Stimulated activated CD8-positive, alpha-beta memory T cell treated with anti-CD3 and anti-CD28 coated beads, Interleukin-7, amount 100 ng/mL, for 1 hour (primary cell): Measurements from ENCODE around the gene STOML1.
A peak's percentile ranks its signal among the peaks of the same experiment; 100 is the strongest.
"Not testable (repeated sequence)": the region's sequence is repeated elsewhere in the genome, so short reads cannot be mapped to it uniquely, and the experiment has no call there.

Experiments used
- DNase-seq, 2 donors: peaks; one replicate each; pipeline ENCODE4 v3.0.0-alpha.2; 2020; ENCODE audit warnings: low read depth in 2 of 2

Gene STOML1

DNA sequence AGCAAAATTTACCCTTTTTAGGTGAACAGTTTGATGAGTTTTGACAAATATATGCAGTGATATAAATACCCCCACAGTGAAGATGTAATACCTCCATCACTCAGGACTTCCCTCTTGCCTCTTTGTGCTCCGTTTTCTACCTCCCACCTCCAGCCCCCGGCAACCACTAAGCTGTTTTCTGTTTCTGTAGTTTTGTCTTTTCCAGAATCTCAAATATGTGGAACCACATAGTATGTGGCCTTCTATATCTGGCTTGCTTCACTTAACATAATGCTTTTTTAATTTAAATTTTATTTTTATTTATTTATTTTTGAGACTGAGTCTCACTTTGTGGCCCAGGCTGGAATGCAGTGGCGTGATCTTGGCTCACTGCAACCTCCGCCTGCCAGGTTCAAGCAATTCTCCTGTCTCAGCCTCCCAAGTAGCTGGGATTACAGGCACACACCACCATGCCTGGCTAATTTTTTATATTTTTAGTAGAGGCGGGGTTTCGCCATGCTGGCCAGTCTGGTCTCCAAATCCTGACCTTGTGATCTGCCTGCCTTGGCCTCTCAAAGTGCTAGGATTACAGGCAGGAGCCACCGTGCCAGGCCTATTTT, 31.5 kb downstream of the STOML1 start:
- not testable (repeated sequence) for DNase-seq

- DNase-seq = no peak
Measured at GRCh38 chr15:73959801-73960200, 32.3 kb downstream of the STOML1 start.

- no peak for DNase-seq
Measured at GRCh38 chr15:73959012-73959581, 33.0 kb downstream of the STOML1 start.

GRCh38 chr15:73957785-73958184, 34.3 kb downstream of the STOML1 start:
- no peak for DNase-seq

GRCh38 chr15:73957276-73957675, 34.8 kb downstream of the STOML1 start:
- DNase-seq = no peak

DNA sequence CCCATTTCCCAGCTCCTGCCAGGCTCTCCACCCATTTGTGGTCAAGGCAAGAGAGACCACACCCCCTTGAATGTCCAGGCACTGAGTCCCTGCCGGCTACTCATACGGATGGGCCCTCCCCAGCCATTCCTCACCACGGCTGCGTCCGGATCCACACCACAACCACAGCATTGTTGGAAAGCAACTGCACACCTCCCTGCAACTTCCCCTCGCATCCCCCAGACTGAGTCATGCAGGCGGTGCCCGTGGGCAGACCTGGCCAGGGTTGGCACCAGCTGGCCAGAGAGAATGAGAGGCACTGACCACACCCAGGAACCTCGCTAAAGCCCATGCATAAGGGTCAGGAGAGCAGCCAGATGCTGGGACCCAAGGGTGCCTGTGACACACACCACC, 35.4 kb downstream of the STOML1 start:
- no peak for DNase-seq

- no peak for DNase-seq
Measured at GRCh38 chr15:73955861-73956742, 36.0 kb downstream of the STOML1 start.

- no peak for DNase-seq
Measured at GRCh38 chr15:73955326-73955725, 36.8 kb downstream of the STOML1 start.

DNA sequence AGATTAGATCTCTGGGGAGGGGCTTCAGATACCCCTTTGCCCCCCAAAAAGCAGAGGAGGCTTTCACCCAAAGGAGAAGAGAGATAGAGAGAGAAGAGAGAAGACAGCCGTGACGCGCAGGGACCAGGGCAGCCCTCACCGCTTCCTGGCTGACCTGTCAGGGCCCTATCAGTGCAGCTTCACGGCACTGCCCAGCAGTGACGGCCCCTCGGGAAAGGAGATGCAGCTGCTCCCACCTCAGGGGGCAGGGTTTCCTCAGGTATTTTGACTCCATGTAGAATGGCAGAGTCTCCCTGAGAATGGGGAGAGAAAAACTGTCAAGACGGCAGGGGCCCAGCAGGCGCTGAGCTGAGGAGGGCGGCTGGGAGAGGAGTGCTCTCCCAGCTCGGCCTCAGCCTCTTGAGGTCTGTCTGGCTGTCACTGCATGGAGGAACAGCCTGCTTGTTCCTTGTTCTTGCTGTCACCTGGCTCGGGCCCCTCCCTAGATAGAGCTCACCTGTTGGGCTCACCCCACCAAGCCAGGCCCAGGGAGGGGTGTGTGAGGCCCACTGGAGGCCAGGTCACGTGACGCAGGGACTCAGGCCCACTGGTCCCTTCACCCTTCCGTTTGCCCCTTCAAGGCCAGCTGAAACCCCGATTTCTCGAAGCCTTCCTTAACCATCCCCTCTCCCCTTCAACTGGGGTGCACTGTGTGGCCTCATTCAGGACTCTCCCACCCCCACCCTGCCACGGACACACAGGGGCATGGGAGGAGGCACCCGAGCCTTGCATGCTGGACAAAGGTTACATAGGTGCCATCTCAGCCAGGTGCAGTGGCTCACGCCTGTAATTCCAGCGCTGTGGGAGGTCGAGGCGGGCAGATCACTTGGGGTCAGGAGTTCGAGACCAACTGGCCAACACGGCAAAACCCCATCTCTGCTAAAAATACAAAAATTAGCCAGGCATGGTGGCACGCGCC, 37.6 kb downstream of the STOML1 start:
- no peak for DNase-seq

- no peak for DNase-seq
Measured at GRCh38 chr15:73952913-73953750, 39.0 kb downstream of the STOML1 start.

DNA sequence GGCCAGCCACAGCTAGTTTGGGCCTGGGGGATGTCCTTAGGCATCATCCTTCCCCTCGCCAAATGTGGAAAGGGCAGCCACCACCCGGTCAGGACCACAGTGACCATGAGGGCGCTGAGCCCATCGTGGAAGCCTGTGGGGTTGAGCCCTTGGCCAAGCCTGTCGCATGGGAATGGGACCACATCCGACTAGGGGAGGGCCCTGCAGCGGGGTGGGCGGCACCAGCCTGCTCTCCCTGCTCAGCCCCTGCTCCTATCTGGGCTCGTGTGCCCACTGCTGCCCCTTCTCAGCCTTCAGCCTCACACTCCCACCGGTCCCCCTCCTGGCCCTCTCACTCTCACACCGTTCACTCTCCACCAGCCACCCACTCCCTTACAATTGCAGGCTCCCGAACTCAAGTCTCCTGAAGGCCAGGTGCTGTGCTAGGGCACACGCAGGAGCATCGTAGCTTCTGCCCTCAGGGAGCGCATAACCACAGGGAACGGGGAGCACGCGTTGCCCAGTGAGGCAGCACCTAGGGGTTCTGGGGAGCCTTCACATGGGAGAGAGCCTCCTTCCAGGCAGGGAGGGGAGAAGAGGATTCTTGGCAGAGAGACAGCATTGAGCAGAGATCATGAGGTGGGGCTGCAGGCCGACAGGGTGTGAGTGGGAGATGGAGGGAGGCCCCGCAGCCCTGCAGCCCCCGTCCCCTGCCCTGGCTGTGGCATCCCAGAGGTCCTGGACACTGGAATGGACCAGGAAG, 39.8 kb downstream of the STOML1 start:
- DNase-seq = no peak

DNA sequence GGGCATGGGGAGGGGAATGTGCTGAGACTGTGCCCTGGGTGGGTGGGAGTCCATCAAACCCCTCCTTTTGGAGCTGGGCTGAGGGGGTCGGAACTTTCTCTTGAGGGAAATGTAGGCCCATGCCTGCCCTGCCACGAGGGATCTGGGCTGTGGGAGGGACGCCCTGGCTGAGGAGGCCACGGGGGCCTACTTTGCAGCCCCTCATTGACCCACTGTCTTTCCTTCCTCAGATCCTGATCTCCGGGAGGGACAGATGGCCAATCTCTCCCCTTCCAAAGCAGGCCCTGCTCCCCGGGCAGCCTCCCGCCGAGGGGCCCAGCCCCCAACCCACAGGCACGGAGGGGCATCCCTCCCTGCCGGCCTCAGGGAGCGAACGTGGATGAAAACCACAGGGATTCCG, 40.5 kb downstream of the STOML1 start:
- DNase-seq = no peak

DNA sequence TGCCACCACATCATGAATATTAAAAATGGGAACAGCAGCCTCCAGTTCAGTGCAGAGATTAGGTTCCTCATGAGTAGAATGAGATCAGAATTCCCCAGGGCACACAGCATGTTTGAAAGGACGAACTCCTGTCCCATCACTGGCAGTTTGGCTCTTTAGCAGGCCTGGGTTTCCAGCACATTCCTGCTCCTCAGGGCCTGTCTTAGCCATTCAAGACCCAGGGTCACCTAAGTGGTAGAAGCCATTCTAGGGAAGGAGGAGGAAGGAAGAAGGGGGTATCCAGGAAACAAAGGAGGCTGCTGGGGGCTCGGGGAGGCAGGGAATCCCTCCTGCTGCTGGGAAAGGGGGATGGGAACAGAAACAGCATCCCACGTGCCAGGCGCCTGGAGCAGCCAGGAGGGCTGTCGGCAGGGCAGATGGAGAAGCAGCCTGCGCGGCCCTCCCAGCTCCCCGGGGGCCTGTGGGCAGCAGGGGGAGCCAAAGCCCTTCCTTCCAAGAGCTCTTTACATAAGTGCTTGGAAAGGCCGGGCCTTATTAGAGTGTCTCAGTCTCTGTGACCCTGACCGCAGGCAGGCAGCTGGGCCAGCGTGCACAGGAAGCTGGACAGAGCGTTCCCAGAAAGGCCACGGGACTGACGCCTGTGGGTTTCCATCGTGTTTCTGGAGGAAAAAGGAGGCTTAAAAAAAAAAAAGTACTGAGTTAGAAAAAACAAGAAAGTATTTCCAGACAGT, 41.1 kb downstream of the STOML1 start:
- peak; percentile 51 to 56 for DNase-seq

- DNase-seq = no peak
Measured at GRCh38 chr15:73950479-73950830, 41.6 kb downstream of the STOML1 start.

- DNase-seq = no peak
Measured at GRCh38 chr15:73949496-73949895, 42.6 kb downstream of the STOML1 start.

DNA sequence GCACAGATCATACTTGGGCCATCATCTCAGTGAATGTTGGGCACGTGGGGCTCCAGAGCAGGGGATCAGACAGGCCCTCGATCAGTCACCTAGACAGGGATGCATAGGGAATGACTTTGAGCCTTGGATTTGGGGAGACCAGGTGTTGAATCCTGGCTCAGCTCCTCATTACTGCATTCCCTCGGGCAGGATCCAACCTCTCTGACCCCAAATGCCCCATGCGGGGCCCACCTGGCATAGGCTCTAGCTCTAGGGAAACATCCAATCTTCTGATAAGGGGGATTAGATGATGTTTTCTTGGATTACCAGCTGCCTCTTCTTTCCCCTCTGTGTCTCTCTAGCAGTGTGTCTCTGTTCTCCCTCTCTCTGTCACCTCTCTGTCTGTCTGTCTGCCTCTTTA, 43.1 kb downstream of the STOML1 start:
- DNase-seq = no peak

DNA sequence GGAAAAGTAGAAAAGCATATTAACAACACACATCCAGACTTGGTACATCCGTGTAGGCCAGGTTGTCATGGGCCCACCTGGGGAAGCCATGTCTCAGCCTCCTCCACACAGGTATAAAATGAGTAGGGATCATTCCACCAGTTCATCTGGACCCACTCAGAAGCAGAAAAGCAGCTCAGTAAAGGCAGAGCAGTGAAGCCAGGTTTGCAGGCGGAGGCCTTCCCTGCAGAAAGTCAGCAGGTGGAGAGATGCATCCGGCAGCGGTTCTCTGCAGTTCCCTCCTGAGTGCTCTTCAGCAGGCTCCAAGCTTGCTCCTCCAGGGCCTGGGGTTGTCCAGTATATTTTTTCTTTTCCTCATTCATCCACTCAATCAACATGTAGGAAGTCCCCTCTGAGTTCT, 43.7 kb downstream of the STOML1 start:
- DNase-seq = no peak

DNA sequence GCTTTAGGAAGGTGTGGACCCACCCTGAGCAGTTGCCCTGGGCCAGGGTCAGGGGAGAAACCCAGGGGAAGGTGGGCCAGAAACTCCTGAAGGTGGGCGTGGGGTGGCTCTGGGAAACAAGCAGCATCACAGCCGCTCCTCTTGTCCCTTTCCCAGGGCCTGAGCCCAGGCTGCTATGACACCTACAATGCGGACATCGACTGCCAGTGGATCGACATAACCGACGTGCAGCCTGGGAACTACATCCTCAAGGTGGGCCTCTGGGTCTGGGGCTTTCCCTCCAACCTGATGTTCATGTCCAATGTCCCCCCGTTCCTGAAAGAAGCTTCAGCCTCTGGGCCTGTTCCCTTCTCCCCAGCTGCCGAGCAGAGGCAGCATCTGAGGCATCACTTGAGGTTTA, 44.4 kb downstream of the STOML1 start:
- DNase-seq = no peak

- no peak for DNase-seq
Measured at GRCh38 chr15:73946795-73947370, 45.2 kb downstream of the STOML1 start.
